Breast epithelium (tissue), 3 donors: ENCODE results near the gene NEMP1.

Source experiments
- POLR2A ChIP-seq: fragments of 450-650 bp; IDR thresholded peaks from one replicate; pipeline ENCODE4 v1.6.1; 2016; ENCODE audit warnings: antibody characterized with exemption, mild to moderate bottlenecking, moderate library complexity
- TF ChIP-seq, protein P1 (sequence below), 3 donors: fragments of 450-650 bp; IDR thresholded peaks; one replicate each; pipeline ENCODE4 v1.5.1; 2016 to 2017; ENCODE audit warnings: antibody characterized with exemption in 3 of 3, mild to moderate bottlenecking in 3 of 3, moderate library complexity in 3 of 3

DNA sequence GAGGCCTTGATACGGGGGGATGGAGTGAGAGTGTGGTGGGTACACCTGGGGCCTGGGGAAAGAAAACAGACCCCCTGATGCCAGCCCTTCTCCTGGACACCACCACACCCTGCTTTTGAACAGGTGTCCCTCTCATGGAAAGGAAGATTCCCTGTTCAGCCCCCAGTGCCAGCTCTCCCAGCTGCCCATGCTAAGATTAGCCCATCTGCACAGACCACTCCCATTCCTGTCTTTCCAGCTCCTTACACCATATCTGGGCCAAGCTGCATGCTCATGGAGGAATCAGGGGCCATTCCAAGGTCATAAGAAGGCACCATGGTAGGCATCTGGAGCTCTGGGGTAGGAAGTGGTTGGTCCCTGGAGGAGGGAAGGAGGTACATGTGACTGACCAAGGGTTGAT is 20.0 kb upstream of the NEMP1 start:
- TF ChIP-seq POLR2A, result no peak
- TF ChIP-seq, protein P1, sequence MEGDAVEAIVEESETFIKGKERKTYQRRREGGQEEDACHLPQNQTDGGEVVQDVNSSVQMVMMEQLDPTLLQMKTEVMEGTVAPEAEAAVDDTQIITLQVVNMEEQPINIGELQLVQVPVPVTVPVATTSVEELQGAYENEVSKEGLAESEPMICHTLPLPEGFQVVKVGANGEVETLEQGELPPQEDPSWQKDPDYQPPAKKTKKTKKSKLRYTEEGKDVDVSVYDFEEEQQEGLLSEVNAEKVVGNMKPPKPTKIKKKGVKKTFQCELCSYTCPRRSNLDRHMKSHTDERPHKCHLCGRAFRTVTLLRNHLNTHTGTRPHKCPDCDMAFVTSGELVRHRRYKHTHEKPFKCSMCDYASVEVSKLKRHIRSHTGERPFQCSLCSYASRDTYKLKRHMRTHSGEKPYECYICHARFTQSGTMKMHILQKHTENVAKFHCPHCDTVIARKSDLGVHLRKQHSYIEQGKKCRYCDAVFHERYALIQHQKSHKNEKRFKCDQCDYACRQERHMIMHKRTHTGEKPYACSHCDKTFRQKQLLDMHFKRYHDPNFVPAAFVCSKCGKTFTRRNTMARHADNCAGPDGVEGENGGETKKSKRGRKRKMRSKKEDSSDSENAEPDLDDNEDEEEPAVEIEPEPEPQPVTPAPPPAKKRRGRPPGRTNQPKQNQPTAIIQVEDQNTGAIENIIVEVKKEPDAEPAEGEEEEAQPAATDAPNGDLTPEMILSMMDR (IDR thresholded peaks at IDR 0.05), result no peak
